GM12801 (cell line): Measurements from ENCODE around the gene PCGF3.

Experiments
- TF ChIP-seq, protein P1 (sequence below): IDR thresholded peaks from one replicate; pipeline ENCODE4 v1.5.1; 2011; ENCODE audit warnings: control low read depth; ENCODE audit not compliant: insufficient read length; ENCODE audit errors: extremely low read depth

PCGF3 gene

DNA sequence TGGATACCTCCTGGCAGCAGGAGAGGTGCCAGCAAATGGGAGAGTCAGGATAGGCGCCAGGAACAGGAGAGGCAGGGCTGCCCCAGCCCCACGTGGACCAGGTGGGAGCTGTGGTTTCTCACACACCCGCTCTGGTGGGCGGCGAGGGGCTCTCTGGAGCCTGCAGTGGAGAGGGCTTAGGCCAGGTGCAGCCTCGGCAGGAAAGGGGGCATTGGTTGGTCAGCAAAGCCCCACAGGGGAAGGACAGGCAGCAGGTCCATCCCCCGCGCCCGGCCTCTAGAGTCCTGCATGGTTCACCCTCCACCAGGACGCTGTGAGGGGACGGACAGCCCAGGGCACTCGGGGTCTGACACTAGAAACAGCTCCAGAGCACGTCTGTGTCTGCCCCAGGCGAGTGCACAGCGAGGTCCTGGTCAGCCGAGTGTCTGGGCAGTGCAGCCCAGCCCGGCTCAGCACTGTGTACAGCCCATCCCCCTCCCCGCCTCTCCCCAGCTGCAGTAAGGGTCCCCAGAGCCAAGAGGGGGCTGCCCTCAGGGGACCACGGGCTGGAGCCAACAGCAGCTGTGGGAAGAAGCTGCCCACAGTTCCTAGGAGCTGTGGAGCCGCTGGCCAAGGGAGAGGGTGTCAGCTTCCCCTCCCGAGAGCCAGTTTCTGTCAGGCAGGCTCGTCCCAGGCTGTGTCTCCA, 39.7 kb upstream of the PCGF3 start:
- TF ChIP-seq, protein P1, sequence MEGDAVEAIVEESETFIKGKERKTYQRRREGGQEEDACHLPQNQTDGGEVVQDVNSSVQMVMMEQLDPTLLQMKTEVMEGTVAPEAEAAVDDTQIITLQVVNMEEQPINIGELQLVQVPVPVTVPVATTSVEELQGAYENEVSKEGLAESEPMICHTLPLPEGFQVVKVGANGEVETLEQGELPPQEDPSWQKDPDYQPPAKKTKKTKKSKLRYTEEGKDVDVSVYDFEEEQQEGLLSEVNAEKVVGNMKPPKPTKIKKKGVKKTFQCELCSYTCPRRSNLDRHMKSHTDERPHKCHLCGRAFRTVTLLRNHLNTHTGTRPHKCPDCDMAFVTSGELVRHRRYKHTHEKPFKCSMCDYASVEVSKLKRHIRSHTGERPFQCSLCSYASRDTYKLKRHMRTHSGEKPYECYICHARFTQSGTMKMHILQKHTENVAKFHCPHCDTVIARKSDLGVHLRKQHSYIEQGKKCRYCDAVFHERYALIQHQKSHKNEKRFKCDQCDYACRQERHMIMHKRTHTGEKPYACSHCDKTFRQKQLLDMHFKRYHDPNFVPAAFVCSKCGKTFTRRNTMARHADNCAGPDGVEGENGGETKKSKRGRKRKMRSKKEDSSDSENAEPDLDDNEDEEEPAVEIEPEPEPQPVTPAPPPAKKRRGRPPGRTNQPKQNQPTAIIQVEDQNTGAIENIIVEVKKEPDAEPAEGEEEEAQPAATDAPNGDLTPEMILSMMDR: no peak

DNA sequence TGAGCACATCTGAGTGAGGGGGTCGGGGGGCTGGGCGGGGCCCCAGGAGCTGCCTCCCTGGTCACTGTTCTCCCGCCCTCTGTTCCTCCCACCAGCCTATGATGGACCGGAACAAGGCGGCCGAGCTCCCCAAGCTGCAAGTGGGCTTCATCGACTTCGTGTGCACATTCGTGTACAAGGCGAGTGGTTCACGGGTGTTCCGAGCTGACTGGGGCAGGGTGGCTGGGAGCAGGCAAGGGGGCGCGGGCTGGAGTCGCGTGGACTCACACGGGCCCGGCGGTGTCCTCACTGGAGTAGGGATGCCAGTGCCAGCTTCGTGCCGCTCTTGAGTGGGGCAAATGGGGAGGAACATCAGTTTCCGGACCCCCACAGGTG, 39.2 kb upstream of the PCGF3 start:
- TF ChIP-seq, protein P1: no peak

DNA sequence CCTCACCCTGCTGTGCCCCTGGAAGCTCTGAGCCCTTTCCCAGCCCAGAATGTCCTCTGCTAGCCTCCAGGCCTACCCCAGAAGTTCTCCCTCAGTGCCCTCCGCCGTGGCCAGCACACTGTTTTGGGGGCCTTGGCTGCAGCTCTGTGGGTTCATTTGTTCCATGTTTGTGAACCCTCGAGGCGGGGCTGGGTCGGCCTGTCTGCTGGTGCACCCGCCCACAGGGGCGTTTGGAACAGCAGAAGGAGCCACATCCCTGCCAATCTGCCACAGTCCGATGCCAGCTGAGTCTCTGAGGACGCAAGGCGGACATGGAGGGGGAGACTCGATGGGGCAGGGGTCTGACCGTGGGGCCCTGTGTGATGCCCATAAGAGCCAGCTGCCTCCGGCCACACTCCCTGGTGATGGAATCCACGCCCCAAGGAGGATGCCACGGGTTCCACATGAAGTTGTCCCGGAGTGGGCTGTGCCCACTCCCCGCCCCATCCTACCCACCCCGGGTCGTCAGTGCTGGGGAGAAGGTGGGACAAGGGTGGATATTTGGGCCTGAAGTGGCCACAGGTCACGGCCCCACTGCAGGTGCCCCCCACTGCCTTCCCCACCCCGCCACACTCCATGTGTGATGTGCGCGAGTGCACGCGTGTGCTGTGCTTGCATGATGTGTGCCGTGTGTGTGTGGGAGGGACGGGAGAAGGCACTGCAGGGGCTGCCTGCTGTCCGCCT, 38.6 kb upstream of the PCGF3 start:
- TF ChIP-seq, protein P1: no peak

GRCh38 chr4:667545-667925, 38.1 kb upstream of the PCGF3 start:
- TF ChIP-seq, protein P1: no peak

- TF ChIP-seq, protein P1: no peak
These were observed 33.9 kb upstream of the PCGF3 start for GRCh38 chr4:671769-672168.

DNA sequence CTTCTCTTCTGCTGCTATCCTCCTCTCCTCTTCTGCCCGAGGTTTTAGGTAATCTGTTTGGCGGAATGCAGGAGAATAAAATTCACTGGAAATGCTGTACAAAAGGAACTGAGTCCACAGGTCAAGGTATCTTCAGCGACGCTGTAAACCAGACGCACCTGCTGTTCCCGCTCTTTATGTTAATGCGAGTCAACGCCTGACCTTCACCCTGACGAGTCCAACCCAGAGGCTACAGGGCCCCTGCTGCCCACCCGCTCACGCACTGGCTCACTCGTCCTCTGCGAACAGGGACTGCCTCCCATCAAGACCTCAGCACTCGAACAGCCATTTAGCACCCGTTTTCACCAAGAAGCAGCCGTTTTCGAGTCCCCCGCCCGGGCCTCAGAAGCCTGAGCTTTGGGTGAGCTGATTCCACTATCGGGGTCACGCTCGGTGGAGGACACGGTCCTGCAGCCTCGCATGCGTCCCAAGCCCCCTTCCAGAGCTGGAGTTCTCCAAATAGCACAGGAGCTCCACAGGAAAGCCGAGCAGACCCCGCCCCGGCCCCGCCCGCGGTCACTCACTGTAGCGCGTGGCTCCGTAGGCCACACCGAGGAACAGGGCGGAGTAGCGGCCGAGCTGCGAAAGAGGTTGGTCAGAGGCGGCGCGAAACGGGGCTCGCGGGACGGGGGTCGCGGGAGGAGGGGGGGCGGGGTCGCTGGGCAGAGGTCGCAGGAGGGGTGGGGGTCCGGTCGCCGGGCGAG, 32.1 kb upstream of the PCGF3 start:
- TF ChIP-seq, protein P1: no peak
